GM12874 (cell line): ENCODE data around the gene PROC.

Source experiments
- CTCF ChIP-seq: IDR thresholded peaks from 2 replicates; pipeline ENCODE4 v1.5.1; 2011; ENCODE audit warnings: low read depth, mild to moderate bottlenecking, control low read depth, low read length, moderate library complexity; ENCODE audit not compliant: insufficient read depth

PROC gene

GRCh38 chr2:127455566-127456493, 37.6 kb downstream of the PROC start:
- no peak for TF ChIP-seq CTCF

GRCh38 chr2:127456960-127457359, 38.7 kb downstream of the PROC start:
- no peak for TF ChIP-seq CTCF

- TF ChIP-seq CTCF, result no peak
Observed at GRCh38 chr2:127462461-127462860, 44.2 kb downstream of the PROC start.

GRCh38 chr2:127463155-127463991, 45.1 kb downstream of the PROC start:
- TF ChIP-seq CTCF, result no peak

GRCh38 chr2:127464470-127465257, 46.4 kb downstream of the PROC start:
- TF ChIP-seq CTCF, result no peak

- no peak for TF ChIP-seq CTCF
Observed at GRCh38 chr2:127465258-127465657, 47.0 kb downstream of the PROC start.
